Natural killer cell (primary cell): ENCODE data around the gene PIK3CB. TPM values are rescaled to one million over a fixed set of nuclear protein-coding genes. Genes with fewer than 3 reads are reported as not detected.
"Not testable (repeated sequence)": the region's sequence is repeated elsewhere in the genome, so short reads cannot be mapped to it uniquely, and the experiment has no call there.

Source experiments
- ATAC-seq, 3 donors: fragments of 150-1000 bp in 2 of 3; fragments of 200-7000 bp in 1 of 3; cut with Tn5 transposase; 1 replicate in 1 of 3; 2 replicates in 2 of 3; pipeline ENCODE4 v1.10.0; 2021; ENCODE audit warnings: mild to moderate bottlenecking in 2 of 3, moderate library complexity in 2 of 3
- DNase-seq, 2 donors: peaks; one replicate each; pipeline versions ENCODE4 v3.0.0 to v3.0.0-alpha.2; 2013 to 2021; ENCODE audit warnings: mixed read lengths in 1 of 2
- H3K27ac ChIP-seq: one replicate; pipeline ENCODE4 v1.5.1; 2013; ENCODE audit warnings: mild to moderate bottlenecking, low read length
- H3K27me3 ChIP-seq: one replicate; pipeline ENCODE4 v1.6.1; 2013; ENCODE audit warnings: low read length; ENCODE audit not compliant: control insufficient read depth, insufficient read depth
- H3K36me3 ChIP-seq: one replicate; pipeline ENCODE4 v1.6.1; 2013; ENCODE audit warnings: low read length; ENCODE audit not compliant: control insufficient read depth, insufficient read depth
- H3K4me1 ChIP-seq: one replicate; pipeline ENCODE4 v1.6.1; 2013; ENCODE audit warnings: low read length; ENCODE audit not compliant: control insufficient read depth, insufficient read depth
- H3K4me3 ChIP-seq: one replicate; pipeline ENCODE4 v1.5.1; 2013; ENCODE audit warnings: low read length
- H3K9me3 ChIP-seq: one replicate; pipeline ENCODE4 v1.6.1; 2013; ENCODE audit warnings: low read length; ENCODE audit not compliant: control insufficient read depth, insufficient read depth
- H3K27ac Mint-ChIP-seq, 2 donors: one replicate each; pipeline ENCODE4 v1.8.0; 2022; ENCODE audit warnings: mild to moderate bottlenecking in 2 of 2, mixed read lengths in 2 of 2, moderate library complexity in 1 of 2
- H3K27me3 Mint-ChIP-seq, 2 donors: one replicate each; pipeline ENCODE4 v1.8.0; 2022; ENCODE audit warnings: low read depth in 2 of 2, mixed read lengths in 2 of 2
- H3K36me3 Mint-ChIP-seq: one replicate; pipeline ENCODE4 v1.8.0; 2022; ENCODE audit warnings: mixed read lengths
- H3K4me1 Mint-ChIP-seq, 2 donors: one replicate each; pipeline ENCODE4 v1.8.0; 2022; ENCODE audit warnings: mixed read lengths in 2 of 2
- H3K4me3 Mint-ChIP-seq: one replicate; pipeline ENCODE4 v1.8.0; 2022; ENCODE audit warnings: mild to moderate bottlenecking, moderate library complexity, mixed read lengths
- H3K9me3 Mint-ChIP-seq, 2 donors: one replicate each; pipeline ENCODE4 v1.8.0; 2022; ENCODE audit warnings: mixed read lengths in 2 of 2
- WGBS: methylation state at CpG from one replicate; pipeline ENCODE4 v1.1.7; 2013; ENCODE audit warnings: missing lambda C conversion rate; ENCODE audit not compliant: insufficient coverage; 5-methylcytosine and 5-hydroxymethylcytosine counted together
- intact Hi-C: fragments of 100-400 bp; cut with micrococcal nuclease; formaldehyde crosslinking; loops from one replicate; pipeline ENCODE4 v1.14.2; 2022
- total RNA-seq, 4 donors: library from RNA; stranded (reverse); fragments of 120-200 nt in 1 of 4; gene quantifications; one replicate each; pipeline versions ENCODE4 v1.2.3 to v1.2.4, GENCODE V29; 2013 to 2022
- TF ChIP-seq, protein P1 (sequence below): fragments of 200-600 bp; IDR thresholded peaks from one replicate; pipeline ENCODE4 v1.8.0; 2022; ENCODE audit warnings: antibody characterized with exemption

The PIK3CB gene
- total RNA-seq, 3 donors from 2014 or later (not counting 1 experiment from before 2014, with no cell fraction given), result 13.2 to 20.2 (median 18.0) TPM

DNA sequence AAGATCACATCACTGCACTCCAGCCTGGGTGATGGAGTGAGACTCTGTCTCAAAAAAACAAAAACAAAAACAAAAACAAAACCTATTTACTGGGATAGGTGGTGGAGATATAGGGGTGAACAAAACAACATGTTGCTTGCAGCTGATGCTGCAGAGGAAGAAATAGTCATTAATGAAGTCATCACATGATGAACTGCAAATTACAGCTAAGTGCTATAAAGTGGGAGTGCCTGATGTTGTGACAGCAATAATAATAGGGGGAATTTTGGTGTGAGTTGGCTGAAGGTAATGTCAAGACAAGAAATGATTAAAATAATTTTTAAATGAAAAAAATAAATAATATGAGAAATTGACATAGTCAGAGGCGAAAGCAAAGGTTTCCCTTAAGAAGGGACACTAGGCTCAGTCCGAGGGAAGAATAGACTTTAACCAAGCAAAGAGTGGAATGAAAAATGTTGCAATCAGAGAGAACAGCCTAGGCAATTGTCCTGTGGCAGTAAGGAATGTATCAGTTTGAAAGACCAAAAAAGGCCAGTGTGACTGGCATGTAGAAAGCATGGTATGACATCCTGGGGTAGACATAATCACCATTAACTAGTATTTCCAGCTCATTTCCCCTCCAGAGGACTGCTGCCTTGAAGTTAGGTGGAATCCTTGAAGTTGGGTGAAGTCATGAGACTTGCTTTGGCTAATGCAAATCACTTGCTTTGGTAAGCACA is 14.7 kb upstream of the PIK3CB start:
- Mint-ChIP-seq H3K4me1 (no peaks in the 10 kb centered on the region), H3K9me3 (no peaks in the 10 kb centered on the region), H3K27ac (no peak overlapping the region), H3K27me3 (no peaks in the 10 kb centered on the region), H3K4me3 (no peak overlapping the region), H3K36me3 (no peaks in the 10 kb centered on the region)
- no peaks in the 10 kb centered on the region for H3K4me1 ChIP-seq
- TF ChIP-seq, protein P1, sequence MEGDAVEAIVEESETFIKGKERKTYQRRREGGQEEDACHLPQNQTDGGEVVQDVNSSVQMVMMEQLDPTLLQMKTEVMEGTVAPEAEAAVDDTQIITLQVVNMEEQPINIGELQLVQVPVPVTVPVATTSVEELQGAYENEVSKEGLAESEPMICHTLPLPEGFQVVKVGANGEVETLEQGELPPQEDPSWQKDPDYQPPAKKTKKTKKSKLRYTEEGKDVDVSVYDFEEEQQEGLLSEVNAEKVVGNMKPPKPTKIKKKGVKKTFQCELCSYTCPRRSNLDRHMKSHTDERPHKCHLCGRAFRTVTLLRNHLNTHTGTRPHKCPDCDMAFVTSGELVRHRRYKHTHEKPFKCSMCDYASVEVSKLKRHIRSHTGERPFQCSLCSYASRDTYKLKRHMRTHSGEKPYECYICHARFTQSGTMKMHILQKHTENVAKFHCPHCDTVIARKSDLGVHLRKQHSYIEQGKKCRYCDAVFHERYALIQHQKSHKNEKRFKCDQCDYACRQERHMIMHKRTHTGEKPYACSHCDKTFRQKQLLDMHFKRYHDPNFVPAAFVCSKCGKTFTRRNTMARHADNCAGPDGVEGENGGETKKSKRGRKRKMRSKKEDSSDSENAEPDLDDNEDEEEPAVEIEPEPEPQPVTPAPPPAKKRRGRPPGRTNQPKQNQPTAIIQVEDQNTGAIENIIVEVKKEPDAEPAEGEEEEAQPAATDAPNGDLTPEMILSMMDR, result no peak
- no peaks in the 10 kb centered on the region for H3K9me3 ChIP-seq
- H3K27me3 ChIP-seq, result no peaks in the 10 kb centered on the region
- no peak overlapping the region for H3K27ac ChIP-seq
- no peaks in the 10 kb centered on the region for H3K36me3 ChIP-seq
- ATAC-seq (no peak), DNase-seq (no peak)
- H3K4me3 ChIP-seq, result no peak overlapping the region
- WGBS, result 86% methylated on average over 2 of the region's 2 CpGs
- intact Hi-C loops, result no loop called here

- Histone ChIP-seq H3K27me3 (no peaks in the 10 kb centered on the region), H3K9me3 (no peaks in the 10 kb centered on the region), H3K4me3 (no peak overlapping the region), H3K4me1 (no peaks in the 10 kb centered on the region), H3K36me3 (no peaks in the 10 kb centered on the region), H3K27ac (no peak overlapping the region)
- no peaks in the 10 kb centered on the region for H3K9me3 Mint-ChIP-seq
- TF ChIP-seq, protein P1, result no peak
- H3K4me3 Mint-ChIP-seq, result no peak overlapping the region
- ATAC-seq (no peak), DNase-seq (no peak)
- no peaks in the 10 kb centered on the region for H3K4me1 Mint-ChIP-seq
- H3K27me3 Mint-ChIP-seq, result no peaks in the 10 kb centered on the region
- no peak overlapping the region for H3K27ac Mint-ChIP-seq
- H3K36me3 Mint-ChIP-seq, result no peaks in the 10 kb centered on the region
- intact Hi-C loops, result no loop called here
- 86% methylated on average over 4 of the region's 4 CpGs for WGBS
Measured at GRCh38 chr3:138848696-138849095, 14.0 kb upstream of the PIK3CB start.

GRCh38 chr3:138846824-138847223 is 12.1 kb upstream of the PIK3CB start:
- H3K4me3 Mint-ChIP-seq, H3K36me3 ChIP-seq, H3K4me1 Mint-ChIP-seq, H3K27ac ChIP-seq, H3K9me3 Mint-ChIP-seq, H3K27me3 Mint-ChIP-seq, intact Hi-C loops, H3K27ac Mint-ChIP-seq, DNase-seq, H3K27me3 ChIP-seq, ATAC-seq, H3K4me3 ChIP-seq, H3K9me3 ChIP-seq, H3K36me3 Mint-ChIP-seq, H3K4me1 ChIP-seq: not testable (repeated sequence)
- WGBS, result 100% methylated on average over 1 of the region's 1 CpG

- Mint-ChIP-seq H3K27me3 (peaks cover 0 to 5% of the 10 kb centered on the region in 2 donors), H3K4me3 (no peak overlapping the region), H3K4me1 (no peaks in the 10 kb centered on the region), H3K9me3 (no peaks in the 10 kb centered on the region), H3K27ac (no peak overlapping the region), H3K36me3 (no peaks in the 10 kb centered on the region)
- Histone ChIP-seq H3K27ac (no peak overlapping the region), H3K9me3 (no peaks in the 10 kb centered on the region), H3K4me3 (no peak overlapping the region), H3K36me3 (no peaks in the 10 kb centered on the region), H3K4me1 (no peaks in the 10 kb centered on the region), H3K27me3 (no peaks in the 10 kb centered on the region)
- ATAC-seq, result peak in 1 of 3 donors; percentile 63
- DNase-seq, result no peak
- intact Hi-C loops, result no loop called here
- WGBS, result 92% methylated on average over 10 of the region's 10 CpGs
- TF ChIP-seq, protein P1, result no peak
Measured at GRCh38 chr3:138846262-138846791, 11.6 kb upstream of the PIK3CB start.
